GM19455 (cell line): ENCODE data around the gene USP6.
A peak's percentile ranks its signal among the peaks of the same experiment; 100 is the strongest.
"Not testable (repeated sequence)": the region's sequence is repeated elsewhere in the genome, so short reads cannot be mapped to it uniquely, and the experiment has no call there.

ENCODE experiments used
- ATAC-seq: cut with Tn5 transposase; IDR thresholded peaks from one replicate; pipeline ENCODE4 v1.9.1; 2021; ENCODE audit not compliant: unreplicated experiment

The USP6 gene

DNA sequence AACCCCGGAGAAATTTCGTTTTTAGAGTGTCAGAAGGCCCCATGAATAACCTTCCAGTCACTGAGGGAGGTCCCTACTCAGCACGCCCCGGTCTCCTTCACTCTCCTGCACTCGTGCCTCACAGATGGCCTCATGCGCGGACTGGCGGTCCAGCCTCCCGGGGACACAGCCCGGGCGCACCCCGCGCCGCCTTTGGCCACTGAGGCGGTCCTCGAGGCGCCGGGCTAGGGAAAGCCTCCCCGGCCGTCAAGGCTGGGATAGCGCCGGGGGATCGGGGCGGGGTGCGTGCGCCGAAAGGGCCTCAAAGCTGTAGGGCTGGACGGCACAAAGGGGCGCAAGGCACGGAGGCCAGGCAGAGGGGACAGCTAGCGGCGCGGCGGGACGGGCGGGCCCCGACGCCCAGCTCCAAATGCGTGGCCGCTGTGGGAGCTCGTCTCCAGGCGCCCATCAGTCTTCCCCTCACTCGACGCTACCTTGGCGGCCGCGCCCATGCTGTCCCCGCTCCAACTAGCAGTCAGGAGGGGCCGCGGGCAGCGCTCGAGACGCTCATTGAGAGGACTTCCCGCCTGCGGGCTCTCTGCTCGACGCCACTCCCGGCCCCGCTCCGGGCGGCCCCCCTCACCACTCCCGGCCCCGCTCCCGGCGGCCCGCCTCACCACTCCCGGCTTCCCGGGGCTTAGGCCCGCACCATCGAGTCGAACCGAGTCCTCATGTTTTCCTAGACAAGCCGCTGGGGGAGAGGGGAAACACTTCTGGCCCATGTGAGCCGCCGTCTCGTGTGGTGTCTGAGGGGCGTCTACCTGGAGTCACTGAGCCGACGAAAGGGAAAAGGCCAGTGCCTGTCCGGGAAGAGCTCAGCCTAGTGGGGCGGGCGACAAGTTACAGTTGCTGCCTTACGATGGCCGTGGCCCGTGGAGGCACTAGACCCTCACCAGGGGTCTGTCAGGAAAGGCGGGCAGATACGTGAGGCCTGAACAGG, at the start of gene USP6:
USP6 (plus strand) TSS at position 360 of the 979 bp plus-strand sequence. CDS start 14,336 bp downstream, outside the sequence.
- ATAC-seq, result no peak

DNA sequence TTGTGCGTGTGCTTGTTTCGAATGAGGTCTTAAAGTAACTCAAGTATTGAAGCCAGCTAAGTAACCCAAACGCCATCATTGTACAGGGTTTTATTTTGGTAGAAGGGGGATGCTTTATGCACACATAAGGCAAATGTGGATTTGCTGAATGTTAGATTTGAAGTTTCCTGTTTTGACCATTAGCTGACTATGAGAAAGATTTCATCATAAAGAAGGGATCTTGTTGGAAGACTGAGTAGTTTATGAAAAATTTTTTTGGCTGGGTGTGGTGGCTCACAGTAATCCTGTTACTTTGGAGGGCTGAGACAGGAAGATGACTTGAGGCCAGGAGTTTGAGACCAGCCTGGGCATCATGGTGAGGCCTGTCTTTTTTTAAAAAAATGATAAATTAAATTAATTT, 47.6 kb upstream of the USP6 start:
- no peak for ATAC-seq

DNA sequence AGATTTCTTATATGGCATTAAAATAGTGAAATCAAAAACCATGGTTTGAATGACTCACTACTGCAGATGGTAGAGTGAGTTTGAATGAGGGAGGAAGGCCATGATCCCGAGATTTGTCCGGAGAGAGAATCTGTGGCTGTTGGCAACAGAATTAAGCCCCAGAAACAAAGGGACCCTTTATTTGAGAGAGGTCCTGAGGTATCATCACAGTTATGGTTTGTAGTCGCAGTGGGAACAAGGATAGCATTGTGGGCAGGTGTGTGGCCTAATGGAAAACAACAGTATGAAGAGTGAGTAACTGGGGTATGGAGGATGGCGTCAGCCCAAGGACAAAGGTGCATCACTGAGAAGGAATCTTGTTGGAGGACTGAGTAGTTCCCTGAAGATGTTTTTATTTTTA, 46.1 kb upstream of the USP6 start:
- no peak for ATAC-seq

DNA sequence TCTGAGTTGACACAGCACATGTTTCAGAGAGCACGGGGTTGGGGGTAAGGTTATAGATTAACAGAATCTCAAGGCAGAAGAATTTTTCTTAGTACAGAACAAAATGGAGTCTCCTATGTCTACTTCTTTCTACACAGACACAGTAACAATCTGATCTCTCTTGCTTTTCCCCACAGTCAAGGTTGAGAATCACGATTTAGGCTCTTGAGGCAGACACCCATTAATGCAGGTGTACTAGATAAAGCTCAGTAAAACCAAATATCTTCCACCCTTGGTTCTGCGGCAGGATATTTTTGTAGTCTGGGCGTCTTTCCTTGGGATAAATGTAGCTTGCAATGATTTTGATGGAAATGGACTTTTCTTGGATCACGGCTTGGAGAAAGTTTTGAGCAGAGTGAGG, 40.4 kb upstream of the USP6 start:
- ATAC-seq, result not testable (repeated sequence)

DNA sequence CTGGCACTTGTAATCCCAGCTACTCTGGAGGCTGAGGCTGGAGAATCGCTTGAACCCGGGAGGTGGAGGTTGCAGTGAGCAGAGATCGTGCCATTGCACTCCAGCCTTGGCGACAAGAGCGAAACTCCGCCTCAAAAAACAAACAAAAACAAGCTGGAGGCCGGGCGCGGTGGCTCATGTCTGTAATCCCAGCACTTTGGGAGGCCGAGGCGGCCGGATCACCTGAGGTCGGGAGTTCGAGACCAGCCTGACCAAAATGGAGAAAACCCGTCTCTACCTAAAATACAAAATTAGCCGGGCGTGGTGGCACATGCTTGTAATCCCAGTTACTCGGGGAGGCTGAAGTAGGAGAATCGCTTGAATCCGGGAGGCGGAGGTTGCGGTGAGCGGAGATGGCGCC, 38.6 kb upstream of the USP6 start:
- ATAC-seq, result not testable (repeated sequence)

DNA sequence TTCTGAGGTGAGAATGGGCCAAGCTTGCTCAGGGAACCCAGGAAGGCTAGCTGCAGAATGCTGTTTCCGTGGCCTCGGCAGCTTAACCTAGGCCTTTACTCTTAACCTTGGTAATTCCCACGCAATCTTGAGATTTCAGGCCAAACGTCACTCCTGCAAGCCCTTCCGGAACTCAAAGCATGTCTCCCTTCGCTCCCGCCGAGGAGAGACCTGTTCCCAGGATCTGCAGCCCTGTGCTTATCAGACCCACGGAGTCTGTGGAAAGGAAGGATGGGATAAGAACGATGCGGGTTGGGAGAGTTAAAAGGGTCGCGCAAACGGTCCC, 38.1 kb upstream of the USP6 start:
- no peak for ATAC-seq

DNA sequence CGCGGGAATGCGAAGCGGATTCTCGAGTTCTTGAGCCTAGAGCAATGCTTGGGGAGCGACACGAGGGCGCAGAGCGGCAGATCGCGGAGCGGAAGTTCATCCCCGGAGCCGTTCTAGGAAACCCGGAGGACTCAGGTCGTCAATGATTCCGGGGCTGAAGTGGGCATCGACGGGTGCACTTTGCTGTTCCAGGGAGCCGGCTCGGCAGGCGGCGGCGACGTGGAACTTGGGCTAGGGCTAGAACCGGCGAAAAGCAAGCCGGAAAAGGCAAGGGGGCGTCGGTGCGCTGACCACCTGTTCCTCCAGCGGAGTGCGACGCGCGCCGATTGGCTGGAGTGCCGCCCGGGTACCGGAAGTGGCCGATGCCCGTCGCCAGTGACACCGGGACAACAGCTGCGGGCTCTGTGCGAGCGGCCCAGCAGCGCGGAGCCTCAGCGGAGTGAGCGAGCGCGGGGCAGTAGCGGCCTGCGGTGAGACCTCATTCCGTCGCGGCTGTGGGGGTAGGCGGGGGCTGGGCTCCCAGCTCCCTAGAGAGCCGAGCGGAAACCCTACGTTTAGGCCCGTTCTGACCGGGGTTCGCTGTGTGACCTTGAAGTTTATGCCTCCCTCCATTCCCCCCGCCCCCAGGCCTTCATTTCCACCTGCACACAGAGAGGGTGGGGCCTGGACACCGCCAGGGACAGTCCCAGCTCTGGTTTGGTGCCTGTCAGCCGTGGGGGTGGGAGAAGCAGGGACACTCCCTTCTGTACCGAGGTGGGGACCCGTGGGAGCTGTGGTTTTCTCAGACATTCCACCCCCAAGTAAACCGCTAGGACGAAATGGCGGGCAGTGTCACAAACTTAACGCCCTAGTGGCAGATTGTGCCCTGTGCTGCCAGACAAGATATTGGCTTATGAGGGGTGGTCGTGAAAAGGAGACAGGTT, 37.5 kb upstream of the USP6 start, which contains the start of gene ZFP3:
ZFP3 (plus strand) TSS at position 362 of the 923 bp plus-strand sequence. CDS start 13,038 bp downstream, outside the sequence.
- ATAC-seq, result peak; percentile 82

DNA sequence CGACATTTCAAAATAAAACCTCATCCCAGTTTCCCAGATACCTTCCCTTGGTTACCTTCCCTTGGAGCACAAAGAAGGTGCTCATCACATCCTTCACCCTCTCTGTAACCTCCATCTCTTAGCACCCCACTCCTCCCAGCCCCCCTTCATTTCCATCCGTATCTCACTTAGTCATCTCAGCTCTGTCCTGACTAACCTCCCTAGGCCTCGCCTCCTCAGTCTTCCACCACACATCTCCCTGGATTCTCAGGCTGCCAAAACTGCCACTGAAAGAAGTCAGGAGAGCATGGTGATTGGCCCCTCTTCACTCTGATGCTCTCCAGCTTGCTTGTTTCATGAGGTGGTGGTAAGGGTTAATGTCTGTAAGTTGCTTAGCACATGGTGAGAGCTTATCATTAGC, 35.2 kb upstream of the USP6 start:
- no peak for ATAC-seq

DNA sequence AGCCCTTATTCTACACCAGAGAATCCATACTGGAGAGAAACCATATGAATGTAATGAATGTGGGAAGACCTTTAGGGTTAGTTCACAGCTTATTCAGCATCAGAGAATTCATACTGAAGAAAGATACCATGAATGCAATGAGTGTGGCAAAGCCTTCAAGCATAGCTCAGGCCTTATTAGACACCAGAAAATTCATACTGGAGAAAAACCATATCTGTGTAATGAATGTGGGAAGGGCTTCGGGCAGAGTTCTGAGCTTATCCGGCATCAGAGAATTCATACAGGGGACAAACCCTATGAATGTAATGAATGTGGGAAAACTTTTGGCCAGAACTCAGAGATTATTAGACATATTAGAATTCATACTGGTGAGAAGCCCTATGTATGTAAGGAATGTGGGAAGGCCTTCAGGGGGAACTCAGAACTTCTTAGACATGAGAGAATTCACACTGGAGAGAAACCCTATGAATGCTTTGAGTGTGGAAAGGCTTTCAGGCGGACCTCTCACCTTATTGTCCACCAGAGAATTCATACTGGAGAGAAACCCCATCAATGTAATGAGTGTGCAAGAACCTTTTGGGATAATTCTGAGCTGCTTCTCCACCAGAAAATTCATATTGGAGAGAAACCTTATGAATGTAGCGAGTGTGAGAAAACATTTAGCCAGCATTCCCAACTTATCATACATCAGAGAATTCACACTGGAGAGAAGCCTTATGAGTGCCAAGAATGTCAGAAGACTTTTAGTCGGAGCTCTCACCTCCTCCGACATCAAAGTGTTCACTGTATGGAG, 23.4 kb upstream of the USP6 start:
- ATAC-seq, result no peak

DNA sequence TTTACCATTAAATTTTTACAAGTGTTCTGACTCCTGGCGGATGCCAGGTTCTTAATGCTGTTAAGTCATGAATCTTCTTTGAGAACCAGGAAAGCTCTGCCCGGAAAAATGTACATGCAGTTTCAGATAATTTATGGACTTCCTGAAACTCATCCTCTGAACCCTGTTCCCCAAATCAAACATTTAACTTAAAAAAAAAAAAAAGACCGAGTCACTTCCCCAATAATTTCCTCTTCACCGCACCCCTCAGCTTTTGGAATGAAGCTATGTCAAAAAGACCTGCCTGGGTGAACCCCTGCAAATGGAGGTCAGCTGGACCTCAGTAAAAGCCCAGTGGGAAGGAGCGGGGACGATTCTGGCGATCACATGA, 19.1 kb upstream of the USP6 start:
- ATAC-seq, result no peak

DNA sequence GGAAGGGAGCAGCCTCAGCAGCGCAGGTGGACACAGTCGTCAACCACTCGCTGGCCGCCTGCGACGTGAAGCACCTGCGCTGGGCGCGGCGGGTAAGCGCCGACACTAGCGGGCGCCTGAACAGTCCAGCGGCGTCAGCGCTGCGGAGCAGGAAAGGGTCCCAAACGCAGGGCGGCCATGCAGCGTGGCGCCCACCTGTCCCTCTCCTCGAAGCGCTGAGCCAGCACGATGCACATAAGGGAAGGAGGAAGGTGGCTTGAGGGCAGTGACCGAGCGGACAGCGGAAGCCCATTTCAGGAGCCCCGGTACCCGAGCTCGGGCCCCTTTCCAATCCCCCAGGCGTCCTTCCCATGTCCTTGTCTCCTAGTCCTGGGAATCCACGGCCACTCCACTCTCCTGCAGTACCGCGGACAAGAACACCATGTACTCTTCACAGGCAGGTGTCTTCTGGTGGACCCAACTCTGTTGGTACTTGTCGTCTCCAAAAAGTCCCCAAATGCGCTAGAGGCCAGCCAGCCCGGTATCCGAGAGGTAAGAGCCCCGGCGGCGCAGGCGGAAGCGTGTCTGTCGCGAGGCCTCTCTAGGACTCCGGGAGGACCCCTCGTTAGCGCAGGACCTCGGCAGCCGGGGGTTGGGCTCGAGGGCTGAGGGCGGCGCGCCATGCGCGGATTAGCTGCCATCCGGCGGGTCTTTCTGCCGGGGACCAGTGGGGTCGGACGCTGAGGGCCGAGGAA, 18.6 kb upstream of the USP6 start:
- ATAC-seq, result no peak

DNA sequence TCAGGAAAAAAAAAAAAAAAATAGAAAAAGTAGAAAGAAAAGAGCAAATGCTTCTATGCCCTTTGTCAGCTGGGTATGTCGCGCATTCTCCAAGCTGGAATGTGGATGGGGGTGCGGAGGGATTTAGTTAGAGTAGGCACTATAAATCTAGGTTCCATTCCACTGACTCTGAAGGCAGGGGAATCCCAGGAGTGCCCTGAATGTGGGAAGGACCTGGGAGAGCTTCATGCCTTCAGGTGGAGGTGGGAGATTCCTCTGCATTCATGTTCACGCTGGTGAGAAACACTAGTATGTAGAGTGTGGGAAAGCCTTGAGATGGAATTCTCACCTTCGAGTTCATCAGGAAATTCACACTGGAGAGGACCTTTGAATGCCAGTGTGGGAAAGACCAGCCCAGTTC, 16.6 kb upstream of the USP6 start:
- no peak for ATAC-seq

DNA sequence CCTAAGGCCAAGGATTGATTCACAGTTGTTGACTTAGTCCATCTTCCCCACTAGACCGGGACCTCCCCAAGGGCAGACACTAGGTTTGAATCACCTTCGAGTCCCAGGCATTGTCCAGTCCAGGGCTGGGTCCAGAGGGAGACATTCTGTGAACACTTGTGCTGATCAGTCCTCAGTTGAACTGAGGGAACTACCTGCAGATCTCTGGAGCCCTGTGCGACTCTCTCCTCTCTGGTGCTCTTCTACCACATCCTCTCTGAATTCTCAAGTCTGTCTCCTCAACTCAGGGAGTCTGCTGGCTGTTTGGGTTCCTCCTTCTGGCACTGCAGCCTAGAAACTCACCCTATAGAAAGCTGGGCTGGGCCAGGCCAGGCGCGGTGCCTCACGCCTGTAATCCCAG, 15.0 kb upstream of the USP6 start:
- no peak for ATAC-seq

DNA sequence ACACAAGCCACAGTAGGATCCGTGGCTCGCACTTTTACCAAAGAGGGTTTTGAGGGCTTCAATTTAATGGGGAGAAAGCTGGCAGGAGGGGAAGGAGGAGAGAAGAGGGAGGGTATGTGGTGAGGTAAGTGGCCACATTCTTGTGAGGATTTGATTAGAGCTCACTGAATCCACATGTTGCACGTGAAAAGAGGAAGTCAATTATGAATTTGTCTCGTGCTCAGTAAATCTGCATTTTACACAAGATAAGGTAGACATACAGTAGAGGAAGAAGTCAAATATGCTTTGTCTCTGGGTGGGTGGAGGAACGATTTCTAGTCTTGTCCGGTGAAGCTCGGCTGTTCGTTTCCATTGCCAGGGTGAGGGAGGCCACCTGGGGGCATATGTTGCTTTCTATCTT, 5.0 kb upstream of the USP6 start:
- ATAC-seq, result no peak

DNA sequence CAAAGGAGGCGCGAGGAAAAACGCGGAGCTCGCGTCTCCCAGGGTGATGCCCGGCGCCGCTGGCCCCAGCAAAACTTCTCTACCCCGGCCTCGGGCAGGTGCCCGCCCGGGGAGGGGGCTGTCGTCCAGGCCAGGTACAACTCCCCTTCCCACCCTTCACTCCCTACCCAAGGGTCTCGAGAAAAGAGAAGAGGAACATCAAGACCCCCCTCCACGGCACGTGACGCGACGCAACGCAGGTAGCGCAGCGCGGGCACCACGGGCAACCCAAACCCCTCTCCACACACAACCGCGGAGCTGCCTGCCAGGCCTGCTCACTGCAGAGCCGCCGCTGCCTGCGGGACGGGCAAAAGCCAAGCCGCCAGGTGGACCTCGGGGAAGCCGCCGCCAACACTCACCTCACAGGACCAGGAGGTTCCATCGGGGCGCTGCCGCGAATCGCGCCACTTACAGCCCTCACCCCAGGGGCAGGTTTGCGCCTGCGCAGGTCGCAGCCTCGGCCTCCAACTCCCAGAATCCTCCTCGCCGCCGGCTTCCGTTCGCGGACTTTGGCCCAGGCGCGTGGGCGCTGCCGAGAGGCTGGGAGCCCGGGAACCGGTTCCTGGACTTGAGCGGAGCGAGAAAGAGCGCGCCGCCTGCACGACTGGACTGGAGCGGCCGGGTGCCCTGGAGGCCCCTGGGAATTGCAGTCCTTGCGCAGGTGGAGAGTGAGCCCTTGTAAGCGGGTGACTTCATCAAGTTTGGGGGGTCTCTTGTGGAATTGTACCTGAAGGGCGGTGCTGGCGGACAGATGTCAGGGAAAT, 4.2 kb upstream of the USP6 start, which contains the start of gene ZNF232:
ZNF232 (minus strand) TSS at position 477 of the 803 bp plus-strand sequence; CDS start at position 421, 56 bp downstream.
- ATAC-seq, result peak; percentile 76

DNA sequence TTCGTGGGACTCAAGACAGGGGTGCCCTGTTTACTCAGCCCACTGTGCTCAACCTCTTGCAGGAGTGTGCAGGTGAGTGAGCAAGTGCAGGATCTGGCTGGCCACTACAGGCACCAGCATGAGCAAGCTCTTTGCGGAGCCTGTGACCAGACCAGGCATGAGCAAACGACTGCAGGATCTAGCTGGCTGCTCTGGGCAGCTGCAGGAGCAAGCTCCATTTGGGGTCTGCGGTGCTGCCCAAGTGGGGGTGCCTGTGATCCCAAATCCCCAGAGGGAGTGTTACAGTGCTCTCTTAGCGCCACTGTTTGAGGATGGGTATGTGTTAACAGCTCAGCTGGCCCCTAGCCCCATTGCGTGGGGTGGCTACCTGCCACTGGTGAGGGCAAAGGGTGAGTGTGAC, 2.4 kb downstream of the USP6 start:
- ATAC-seq, result no peak

DNA sequence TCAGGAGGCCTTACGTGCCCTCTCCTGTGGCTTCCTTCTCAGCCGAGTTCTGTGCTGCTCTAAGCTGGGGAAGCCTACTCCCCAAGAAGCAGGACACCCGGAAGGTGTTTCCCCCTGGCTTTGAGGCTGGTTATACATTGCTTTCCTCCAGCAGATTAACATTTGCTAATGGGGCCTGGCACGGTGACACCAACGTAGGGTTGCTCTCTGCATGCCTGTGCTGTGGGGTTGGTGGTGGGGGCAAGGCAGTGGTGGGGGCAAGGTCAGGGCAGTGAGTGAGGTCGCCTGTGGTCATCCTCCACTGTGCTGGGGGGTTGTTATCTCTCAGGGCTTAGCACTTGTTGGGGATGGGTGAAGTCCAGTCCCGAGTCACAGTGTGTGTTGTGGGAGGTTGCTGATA, 4.2 kb downstream of the USP6 start:
- ATAC-seq, result no peak

DNA sequence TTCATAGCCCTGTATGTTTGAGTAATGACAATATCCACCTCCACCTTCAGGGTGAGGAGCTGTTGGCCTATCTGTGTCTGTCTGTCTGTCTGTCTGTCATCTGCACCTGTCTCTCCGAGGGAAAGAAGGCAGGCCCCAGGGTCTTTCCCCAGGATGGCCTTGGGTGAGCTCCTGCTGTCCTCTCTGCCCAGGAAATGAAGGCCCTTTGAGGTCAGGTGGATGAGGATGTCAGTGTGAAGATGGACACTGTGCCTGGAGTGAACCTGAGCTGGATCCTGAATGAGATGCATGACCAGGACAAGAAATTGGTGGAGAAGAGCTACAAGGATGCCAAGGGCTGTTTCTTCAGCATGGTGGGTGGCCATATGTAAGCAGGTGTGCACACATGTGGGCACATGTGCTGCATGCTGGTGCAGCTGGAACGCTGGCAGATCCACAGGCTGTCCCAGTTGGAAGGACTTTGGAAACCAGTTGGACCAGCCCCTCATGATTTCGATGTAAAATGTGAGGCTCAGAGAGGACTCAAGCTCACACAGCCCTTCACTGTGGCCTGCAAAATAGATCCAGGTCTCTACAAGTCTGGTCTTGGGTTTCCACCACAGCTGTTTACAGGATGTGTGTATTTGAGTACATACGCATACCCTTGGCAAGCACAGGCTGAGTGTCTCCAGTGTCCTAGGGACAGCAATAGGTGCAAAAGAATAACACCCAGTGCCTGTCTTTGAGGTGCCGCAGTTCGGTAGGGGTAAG, 4.8 kb downstream of the USP6 start:
- ATAC-seq, result not testable (repeated sequence)
